ENCODE measurements around the gene MYO3B. TPM values are rescaled to one million over a fixed set of nuclear protein-coding genes. Genes with fewer than 3 reads are reported as not detected.

MYO3B gene
- total RNA-seq, 1 experiment from 2014 or later, result 0.50 TPM

DNA sequence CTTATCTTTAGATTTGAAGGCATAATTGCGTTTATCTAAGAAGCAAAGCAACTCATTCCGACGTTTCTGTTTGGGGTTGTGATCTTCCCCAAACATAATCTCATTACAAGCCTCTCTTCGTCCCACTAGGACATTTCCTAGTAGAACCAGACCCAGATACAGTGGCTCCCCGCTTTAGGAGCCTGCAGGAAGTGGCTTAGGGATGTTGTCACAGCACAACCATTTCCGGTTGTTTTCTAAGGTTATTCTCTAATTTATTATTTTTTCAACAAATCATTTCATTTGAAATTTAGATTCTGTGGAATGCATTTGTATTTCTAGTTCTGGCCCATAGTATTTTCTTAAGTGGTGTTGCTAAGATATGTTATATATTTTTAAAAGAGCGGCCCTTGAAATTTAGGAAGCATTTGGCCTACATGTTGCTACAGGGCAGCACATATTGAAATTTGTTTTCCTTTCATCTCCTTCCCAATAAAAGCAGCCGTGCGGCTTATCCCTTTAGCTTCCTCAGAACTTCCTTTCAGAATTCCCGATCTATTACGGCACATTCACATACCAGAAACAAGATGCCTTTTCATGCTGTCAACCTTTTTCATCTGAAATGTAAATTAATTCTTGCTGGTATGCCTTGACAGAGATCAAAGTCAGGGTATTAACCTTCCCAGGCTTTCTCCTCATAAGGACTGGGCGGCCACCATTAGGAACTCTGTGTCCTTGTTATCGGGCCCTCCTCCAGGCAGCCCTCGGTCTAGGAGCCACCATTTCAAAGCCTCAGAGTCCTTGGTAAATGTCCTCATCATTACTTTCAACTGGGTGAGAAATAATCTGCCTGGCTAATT, 326.2 kb downstream of the MYO3B start (continued):
- TF ChIP-seq NR1H2 (CRISPR knock-in tag; IDR thresholded peaks at IDR 0.05), result no peak
- no peak for TF ChIP-seq FOXP1 (CRISPR knock-in tag; IDR thresholded peaks at IDR 0.05; ENCODE audit: borderline replicate concordance)
- TF ChIP-seq IRF2 (CRISPR knock-in tag; IDR thresholded peaks at IDR 0.05; ENCODE audit: borderline replicate concordance, low read depth), result no peak

DNA sequence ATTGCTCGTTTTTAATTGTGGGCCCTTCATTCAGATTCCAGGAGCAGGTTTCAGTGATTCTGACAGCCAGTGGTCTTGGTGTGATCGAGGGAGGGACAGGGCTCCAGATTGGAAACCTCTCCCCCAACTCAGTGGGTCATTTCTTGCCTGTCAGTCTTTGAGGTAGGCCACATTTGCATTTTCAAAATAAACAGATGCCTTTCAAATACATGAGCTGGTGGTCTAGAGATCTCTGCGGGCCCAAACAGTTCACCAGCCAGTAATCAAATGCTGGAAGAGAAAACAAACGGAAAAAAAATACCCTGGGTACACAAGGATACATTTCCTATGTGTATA, 326.8 kb downstream of the MYO3B start:
- DNase-seq (ENCODE audit: low spot score) (no peak), ATAC-seq (no peak)
- Mint-ChIP-seq H3K36me3 (no peaks in the 10 kb centered on the region), H3K4me3 (peak overlapping the region; percentile 33), H3K4me1 (peaks cover 78% of the 10 kb centered on the region), H3K27ac (peak overlapping the region; percentile 81), H3K9me3 (no peaks in the 10 kb centered on the region), H3K27me3 (ENCODE audit: low read depth) (peaks cover 23% of the 10 kb centered on the region)
- TF ChIP-seq, protein P1, sequence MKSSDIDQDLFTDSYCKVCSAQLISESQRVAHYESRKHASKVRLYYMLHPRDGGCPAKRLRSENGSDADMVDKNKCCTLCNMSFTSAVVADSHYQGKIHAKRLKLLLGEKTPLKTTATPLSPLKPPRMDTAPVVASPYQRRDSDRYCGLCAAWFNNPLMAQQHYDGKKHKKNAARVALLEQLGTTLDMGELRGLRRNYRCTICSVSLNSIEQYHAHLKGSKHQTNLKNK (CRISPR knock-in tag; IDR thresholded peaks at IDR 0.05), result no peak
- no peak for TF ChIP-seq ZNF416 (CRISPR knock-in tag; IDR thresholded peaks at IDR 0.05)
- no peak for TF ChIP-seq SMAD3 (CRISPR knock-in tag; IDR thresholded peaks at IDR 0.05; ENCODE audit: borderline replicate concordance)
- TF ChIP-seq, protein P2, sequence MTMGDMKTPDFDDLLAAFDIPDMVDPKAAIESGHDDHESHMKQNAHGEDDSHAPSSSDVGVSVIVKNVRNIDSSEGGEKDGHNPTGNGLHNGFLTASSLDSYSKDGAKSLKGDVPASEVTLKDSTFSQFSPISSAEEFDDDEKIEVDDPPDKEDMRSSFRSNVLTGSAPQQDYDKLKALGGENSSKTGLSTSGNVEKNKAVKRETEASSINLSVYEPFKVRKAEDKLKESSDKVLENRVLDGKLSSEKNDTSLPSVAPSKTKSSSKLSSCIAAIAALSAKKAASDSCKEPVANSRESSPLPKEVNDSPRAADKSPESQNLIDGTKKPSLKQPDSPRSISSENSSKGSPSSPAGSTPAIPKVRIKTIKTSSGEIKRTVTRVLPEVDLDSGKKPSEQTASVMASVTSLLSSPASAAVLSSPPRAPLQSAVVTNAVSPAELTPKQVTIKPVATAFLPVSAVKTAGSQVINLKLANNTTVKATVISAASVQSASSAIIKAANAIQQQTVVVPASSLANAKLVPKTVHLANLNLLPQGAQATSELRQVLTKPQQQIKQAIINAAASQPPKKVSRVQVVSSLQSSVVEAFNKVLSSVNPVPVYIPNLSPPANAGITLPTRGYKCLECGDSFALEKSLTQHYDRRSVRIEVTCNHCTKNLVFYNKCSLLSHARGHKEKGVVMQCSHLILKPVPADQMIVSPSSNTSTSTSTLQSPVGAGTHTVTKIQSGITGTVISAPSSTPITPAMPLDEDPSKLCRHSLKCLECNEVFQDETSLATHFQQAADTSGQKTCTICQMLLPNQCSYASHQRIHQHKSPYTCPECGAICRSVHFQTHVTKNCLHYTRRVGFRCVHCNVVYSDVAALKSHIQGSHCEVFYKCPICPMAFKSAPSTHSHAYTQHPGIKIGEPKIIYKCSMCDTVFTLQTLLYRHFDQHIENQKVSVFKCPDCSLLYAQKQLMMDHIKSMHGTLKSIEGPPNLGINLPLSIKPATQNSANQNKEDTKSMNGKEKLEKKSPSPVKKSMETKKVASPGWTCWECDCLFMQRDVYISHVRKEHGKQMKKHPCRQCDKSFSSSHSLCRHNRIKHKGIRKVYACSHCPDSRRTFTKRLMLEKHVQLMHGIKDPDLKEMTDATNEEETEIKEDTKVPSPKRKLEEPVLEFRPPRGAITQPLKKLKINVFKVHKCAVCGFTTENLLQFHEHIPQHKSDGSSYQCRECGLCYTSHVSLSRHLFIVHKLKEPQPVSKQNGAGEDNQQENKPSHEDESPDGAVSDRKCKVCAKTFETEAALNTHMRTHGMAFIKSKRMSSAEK (CRISPR knock-in tag; IDR thresholded peaks at IDR 0.05; ENCODE audit: borderline replicate concordance), result no peak
- CTCF ChIA-PET, result no interaction called here
- POLR2A ChIA-PET, result no interaction called here

DNA sequence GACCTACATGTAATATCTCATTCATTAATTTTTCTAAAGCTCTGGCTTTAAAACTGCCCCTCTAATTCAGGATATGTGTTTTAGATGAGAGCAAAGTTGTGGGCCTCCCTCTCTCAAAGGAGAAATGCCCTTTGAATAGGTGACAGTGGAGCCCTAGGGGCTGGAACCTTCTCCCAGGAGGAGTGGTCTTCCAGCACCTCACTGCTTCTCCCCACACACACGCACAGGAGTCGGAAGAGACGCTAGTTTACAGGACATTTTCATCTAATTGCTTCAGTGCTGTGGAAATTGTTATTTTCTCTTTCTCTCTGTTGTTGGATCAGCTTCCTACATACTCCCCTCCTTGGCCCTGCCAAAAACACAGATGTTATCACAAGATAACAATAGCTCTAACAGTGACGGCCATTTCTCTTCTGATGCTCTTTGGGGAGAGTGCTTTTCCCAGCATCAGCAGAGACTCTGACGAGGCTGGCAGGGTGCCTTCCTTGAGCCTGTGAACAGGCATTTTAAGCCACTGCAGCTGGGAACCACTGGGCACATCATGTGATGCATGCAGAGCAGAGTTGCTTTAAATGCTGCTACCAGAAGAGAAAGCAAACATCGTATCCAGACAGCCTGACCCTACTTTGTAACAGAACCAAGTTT, 327.8 kb downstream of the MYO3B start:
- ATAC-seq, result peak; percentile 12; the same call in 1 of the 2 replicates
- ChIA-PET CTCF (no interaction called here), POLR2A (no interaction called here)
- Mint-ChIP-seq H3K27ac (no peak overlapping the region; the same call in 1 of the 2 replicates), H3K36me3 (no peaks in the 10 kb centered on the region), H3K4me3 (no peak overlapping the region), H3K4me1 (peaks cover 68% of the 10 kb centered on the region), H3K27me3 (ENCODE audit: low read depth) (peaks cover 13% of the 10 kb centered on the region), H3K9me3 (no peaks in the 10 kb centered on the region)
- no peak for DNase-seq (ENCODE audit: low spot score)
- no peak for TF ChIP-seq NR1H2 (CRISPR knock-in tag; IDR thresholded peaks at IDR 0.05)
- TF ChIP-seq ETV6 (CRISPR knock-in tag; IDR thresholded peaks at IDR 0.05), result no peak
- TF ChIP-seq, protein P3, sequence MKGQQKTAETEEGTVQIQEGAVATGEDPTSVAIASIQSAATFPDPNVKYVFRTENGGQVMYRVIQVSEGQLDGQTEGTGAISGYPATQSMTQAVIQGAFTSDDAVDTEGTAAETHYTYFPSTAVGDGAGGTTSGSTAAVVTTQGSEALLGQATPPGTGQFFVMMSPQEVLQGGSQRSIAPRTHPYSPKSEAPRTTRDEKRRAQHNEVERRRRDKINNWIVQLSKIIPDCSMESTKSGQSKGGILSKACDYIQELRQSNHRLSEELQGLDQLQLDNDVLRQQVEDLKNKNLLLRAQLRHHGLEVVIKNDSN (CRISPR knock-in tag; IDR thresholded peaks at IDR 0.05), result peak; percentile 44
- TF ChIP-seq, protein P4, sequence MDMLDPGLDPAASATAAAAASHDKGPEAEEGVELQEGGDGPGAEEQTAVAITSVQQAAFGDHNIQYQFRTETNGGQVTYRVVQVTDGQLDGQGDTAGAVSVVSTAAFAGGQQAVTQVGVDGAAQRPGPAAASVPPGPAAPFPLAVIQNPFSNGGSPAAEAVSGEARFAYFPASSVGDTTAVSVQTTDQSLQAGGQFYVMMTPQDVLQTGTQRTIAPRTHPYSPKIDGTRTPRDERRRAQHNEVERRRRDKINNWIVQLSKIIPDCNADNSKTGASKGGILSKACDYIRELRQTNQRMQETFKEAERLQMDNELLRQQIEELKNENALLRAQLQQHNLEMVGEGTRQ (CRISPR knock-in tag; IDR thresholded peaks at IDR 0.05), result peak; percentile 73
- TF ChIP-seq, protein P2 (CRISPR knock-in tag; IDR thresholded peaks at IDR 0.05; ENCODE audit: borderline replicate concordance), result no peak

Data from WTC11 (cell line).